ENCODE data around the gene ARL15.
A peak's percentile ranks its signal among the peaks of the same experiment; 100 is the strongest.
"Not testable (repeated sequence)": the region's sequence is repeated elsewhere in the genome, so short reads cannot be mapped to it uniquely, and the experiment has no call there.

ARL15 gene

DNA sequence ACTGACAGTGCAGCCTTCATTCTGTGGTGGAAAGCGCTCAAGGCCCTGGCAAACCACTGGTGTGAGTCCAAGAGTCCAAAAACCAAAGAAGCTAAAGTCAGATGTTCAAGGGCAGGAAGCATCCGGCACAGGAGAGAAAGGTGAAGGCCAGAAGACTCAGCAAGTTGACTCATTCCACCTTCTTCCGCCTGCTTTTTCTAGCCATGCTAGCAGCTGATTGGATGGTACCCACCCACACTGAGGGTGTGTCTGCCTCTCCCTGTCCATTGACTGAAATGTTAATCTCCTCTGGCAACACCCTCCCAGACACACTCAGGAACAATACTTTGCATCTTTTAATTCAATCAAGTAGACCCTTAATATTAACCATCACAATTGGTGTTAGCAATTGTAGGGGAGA lies 453.9 kb downstream of the ARL15 start:
- TF ChIP-seq, protein P1, sequence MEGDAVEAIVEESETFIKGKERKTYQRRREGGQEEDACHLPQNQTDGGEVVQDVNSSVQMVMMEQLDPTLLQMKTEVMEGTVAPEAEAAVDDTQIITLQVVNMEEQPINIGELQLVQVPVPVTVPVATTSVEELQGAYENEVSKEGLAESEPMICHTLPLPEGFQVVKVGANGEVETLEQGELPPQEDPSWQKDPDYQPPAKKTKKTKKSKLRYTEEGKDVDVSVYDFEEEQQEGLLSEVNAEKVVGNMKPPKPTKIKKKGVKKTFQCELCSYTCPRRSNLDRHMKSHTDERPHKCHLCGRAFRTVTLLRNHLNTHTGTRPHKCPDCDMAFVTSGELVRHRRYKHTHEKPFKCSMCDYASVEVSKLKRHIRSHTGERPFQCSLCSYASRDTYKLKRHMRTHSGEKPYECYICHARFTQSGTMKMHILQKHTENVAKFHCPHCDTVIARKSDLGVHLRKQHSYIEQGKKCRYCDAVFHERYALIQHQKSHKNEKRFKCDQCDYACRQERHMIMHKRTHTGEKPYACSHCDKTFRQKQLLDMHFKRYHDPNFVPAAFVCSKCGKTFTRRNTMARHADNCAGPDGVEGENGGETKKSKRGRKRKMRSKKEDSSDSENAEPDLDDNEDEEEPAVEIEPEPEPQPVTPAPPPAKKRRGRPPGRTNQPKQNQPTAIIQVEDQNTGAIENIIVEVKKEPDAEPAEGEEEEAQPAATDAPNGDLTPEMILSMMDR (IDR thresholded peaks at IDR 0.05; ENCODE audit: insufficient read depth, low read depth, low read length, missing control alignments), result no peak
- DNase-seq (ENCODE audit: low read depth), result peak; percentile 28
- no peak overlapping the region for H3K4me3 ChIP-seq (ENCODE audit: low read length)

DNA sequence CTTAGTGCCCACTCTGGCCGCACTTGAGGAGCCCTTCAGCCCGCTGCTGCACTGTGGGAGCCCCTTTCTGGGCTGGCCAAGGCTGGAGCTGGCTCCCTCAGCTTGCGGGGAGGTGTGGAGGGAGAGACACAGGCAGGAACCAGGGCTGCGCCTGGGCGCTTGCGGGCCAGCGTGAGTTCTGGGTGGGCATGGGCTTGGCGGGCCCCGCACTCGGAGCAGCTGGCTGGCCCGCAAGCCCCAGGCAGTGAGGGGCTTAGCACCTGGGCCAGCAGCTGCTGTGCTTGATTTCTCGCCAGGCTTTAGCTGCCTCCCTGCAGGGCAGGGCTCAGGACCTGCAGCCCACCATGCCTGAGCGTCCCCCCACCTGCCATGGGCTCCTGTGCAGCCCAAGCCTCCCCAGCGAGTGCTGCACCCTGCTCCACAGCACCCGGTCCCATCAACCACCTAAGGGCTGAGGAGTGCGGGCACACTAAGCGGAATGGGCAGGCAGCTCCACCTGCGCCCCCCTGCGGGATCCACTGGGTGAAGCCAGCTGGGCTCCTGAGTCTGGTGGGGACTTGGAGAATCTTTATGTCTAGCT lies 473.4 kb downstream of the ARL15 start:
- not testable (repeated sequence) for H3K4me3 ChIP-seq (ENCODE audit: low read length); DNase-seq (ENCODE audit: low read depth)

DNA sequence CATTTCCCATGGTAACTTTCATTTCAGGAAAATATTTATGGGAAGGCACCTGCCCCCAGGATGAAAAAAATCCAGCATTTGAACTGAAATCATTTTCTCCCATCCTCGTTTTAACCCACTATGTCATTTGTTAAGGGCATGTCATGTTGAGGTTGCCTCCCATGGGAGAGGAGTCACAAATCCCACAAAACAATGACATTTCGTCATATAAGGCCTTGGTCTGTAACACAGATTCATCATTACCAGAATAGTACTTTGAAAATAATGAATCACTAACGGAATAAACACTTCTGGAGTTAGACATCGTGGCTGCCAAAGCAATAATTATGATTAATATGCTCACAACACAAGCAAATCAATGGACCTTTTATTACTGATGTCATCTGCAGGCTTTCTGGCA lies 475.9 kb downstream of the ARL15 start:
- H3K4me3 ChIP-seq (ENCODE audit: low read length), result no peak overlapping the region
- TF ChIP-seq, protein P1 (IDR thresholded peaks at IDR 0.05; ENCODE audit: insufficient read depth, low read depth, low read length, missing control alignments), result no peak
- DNase-seq (ENCODE audit: low read depth), result no peak
